ENCODE results near the gene TOP2B. TPM values are rescaled to one million over a fixed set of nuclear protein-coding genes. Genes with fewer than 3 reads are reported as not detected.

The TOP2B gene
- total and polyA plus RNA-seq, 9 of the 15 experiments (the other 6 are each of a cell fraction or from before 2014, with no cell fraction given): 45.3 to 186 (median 134) TPM

- no peak for TF ChIP-seq THRB (CRISPR knock-in tag; conservative IDR thresholded peaks at IDR 0.05)
- TF ChIP-seq DEAF1 (CRISPR knock-in tag; IDR thresholded peaks at IDR 0.05): no peak
- TF ChIP-seq EWSR1 (IDR thresholded peaks at IDR 0.05; ENCODE audit: borderline replicate concordance, low read depth, partially characterized antibody): no peak
- no peak for TF ChIP-seq ZNF398 (CRISPR knock-in tag; IDR thresholded peaks at IDR 0.05)
- TF ChIP-seq ZNF512 (tag; IDR thresholded peaks at IDR 0.05): no peak
- no peak for TF ChIP-seq ASH1L (IDR thresholded peaks at IDR 0.05; ENCODE audit: borderline replicate concordance, low read depth, partially characterized antibody)
- TF ChIP-seq POLR2B (IDR thresholded peaks at IDR 0.05; ENCODE audit: low read depth, partially characterized antibody): no peak
- 0 out of 4 replicates have a peak, but pooled peaks of 1 of the 2 experiments have one; percentile 37 for TF ChIP-seq MAZ (CRISPR knock-in tag; conservative IDR thresholded peaks at IDR 0.05 in 1 of 2, IDR thresholded peaks at IDR 0.05 in 1 of 2)
- no peak for TF ChIP-seq USF2 (CRISPR knock-in tag; IDR thresholded peaks at IDR 0.05)
- no peak for TF ChIP-seq ZNF217 (CRISPR knock-in tag; IDR thresholded peaks at IDR 0.05)
- no peak for TF ChIP-seq NCOA4 (IDR thresholded peaks at IDR 0.05; ENCODE audit: partially characterized antibody)
- no peak for TF ChIP-seq ZBTB7A (IDR thresholded peaks at IDR 0.05; ENCODE audit: borderline replicate concordance, control insufficient read depth, low read depth, low read length)
- no peak for TF ChIP-seq USF1 (CRISPR knock-in tag; IDR thresholded peaks at IDR 0.05)
These were observed 1.3 kb downstream of the TOP2B start (continued) for GRCh38 chr3:25663347-25663868.
